HG03064 (cell line): Measurements from ENCODE around the gene TMED10.

Experiments
- ATAC-seq: cut with Tn5 transposase; IDR thresholded peaks from one replicate; pipeline ENCODE4 v1.9.1; 2021; ENCODE audit warnings: low read depth; ENCODE audit not compliant: unreplicated experiment

TMED10 gene

DNA sequence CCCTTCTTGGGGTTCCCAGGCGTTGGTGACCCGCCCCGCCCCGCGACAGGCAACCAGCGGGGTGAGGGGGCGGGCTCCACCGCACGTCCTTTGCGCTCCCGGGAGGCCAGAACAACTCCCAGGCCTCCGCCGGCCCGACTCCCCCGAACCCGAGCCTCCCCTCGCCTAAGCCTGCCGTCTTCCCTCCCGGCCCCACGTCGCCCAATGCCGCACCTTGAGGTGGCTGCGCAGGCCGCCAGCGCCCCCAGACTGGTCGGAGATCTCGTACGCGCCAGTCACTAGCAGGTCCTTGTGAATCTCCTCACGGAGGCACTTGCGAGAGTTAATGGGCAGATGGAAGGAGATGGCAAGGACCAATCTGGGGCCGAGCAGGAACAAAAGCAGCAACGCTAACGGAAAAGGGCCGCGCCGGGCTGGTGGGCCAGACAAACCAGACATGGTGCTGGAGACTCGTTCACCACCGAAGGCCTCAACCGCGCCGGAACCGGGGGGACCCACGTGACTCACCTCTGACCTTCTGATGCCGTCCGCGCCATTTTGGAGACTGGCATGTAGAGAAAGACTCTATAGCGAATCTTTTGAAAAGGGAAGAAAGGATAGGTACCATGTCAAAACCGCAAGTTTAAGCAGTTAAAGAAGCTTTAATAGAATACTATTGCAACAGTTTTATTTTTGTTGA is at the start of gene TMED10:
Gene TMED10 (minus strand): TSS at position 471 of the 679 bp plus-strand sequence. CDS start 33 bp downstream, at position 438.
- peak; percentile 63 for ATAC-seq

DNA sequence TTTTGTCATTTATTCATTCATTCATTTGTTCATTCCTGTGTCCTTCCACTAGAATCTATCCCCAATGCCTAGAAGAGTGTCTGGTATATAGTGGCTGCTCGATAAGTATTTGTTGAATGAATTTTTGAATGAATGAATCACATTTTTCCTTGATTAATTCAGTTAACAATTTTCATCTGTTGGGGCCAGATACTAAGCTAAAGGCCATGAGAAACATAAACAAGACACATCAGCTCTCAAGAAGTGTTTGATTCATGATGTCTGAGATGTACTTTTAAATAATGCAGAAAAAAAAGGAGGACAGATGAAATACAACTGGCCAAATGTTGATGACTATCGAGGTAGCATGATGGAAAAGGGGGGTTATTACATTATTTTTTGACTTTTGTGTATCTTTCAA is 48.1 kb upstream of the TMED10 start:
- no peak for ATAC-seq

DNA sequence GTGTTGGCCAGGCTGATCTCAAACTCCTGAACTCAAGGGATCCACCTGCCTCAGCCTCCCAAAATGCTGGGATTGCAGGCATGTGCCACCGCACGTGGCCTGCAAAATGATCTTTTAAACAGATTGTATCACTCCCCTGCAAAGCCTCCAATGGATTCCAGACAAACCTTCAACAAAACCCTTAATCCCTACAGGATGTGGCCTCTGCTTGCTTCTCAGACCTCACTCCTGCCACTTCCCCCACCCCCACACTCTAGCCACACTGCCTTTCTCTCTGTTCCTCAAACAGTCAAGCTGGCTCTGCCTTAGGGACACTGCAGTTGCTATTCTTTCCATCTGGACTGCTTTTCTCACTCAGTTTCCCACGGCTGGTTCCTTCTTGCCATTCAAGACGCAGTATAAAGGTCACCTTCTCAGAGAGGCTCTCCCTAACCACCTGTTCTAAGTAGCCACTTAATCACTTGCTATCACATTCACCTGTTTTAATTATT is 47.3 kb upstream of the TMED10 start:
- ATAC-seq: no peak

DNA sequence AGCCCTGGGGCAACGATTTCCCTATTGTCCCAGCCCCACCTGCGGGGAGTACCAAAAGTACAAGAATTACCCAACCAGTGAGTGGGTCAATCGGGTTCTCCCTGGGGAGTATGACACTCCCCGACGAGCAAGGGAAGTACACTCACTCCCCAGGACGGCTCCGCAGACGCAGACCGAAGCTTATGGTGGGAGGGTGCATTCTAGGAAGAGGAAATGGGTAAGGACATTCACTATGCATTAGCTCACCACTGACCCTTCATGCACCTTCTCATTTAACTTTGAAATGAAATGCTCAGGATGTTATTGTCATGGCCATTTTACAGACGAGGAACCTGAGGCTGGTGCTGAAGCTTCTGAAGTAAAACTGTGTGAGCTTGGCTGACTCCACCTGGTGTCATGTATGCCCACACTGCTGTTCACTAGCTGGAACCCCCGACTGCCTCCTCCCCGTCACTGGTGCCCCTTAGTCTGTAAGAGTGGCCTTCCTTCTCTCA is 45.8 kb upstream of the TMED10 start:
- no peak for ATAC-seq

DNA sequence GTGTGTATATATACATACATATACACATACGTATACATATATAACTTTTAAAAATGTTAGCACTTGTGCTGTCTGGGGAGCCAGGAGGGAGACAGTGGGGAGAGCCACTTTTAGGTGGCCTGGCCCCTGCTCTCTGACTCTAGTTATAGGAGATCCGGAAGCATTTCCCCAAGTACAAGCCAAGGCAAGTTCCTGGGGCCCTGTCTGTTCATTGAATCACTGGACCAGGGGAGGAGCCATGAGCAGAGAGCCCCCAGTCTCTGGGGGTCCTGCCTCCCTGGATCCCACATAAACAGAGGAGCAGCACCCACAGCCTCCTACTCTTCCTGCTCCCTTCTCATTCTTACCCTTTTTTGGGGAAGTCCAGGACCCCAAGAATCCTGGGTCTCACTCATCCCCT is 45.4 kb upstream of the TMED10 start:
- no peak for ATAC-seq

DNA sequence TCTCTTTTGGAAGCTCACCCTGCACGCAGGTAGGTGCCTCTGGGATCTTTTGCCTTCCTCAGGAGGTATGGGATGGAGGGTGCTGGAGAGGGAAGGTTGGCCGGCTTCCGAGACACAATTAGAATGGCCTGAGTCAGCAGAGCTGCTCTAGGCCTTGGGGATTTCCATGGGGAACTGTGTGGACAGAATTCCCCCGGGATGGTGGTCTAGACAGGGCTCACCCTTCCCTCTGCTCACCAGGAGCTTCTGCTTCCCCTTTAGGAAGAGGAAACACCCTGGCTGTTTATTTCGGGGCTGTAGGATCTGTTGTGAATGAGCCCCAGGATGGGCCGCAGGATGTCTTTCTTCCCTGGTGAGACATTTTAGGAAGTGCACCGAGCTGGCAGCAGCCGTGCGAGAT is 43.7 kb upstream of the TMED10 start:
- ATAC-seq: no peak

DNA sequence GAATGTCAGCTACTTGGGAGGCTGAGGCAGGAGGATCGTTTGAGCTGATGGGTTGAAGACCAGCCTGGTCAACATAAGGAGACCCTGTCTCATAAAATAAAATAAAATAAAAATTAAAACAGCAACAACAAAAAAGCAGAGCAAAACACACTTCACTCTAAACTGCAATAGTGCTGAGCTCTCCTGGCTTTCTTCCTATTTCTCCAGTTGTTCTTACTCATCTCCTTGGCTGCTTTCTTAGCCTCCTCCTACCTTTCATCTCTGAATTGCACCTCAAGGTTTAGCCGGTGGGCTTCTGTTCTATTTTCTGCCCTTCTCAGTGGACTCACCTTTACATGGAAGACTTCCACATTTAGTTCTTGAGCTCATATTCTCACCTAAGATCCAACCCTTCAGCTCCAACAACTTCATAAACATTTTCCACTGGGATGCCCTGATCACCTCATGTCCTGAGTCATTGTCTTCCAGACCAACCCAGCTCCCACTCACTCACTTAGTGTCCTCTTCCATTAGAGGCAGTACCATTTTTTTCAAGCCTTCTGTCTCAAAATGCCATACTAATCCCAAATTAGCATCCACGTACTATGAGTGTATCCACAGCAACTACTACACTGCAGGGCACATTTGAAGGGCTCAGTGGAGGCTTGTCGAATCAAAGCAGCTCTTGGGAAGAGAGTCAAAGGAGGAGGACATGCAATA is 41.2 kb upstream of the TMED10 start:
- no peak for ATAC-seq

DNA sequence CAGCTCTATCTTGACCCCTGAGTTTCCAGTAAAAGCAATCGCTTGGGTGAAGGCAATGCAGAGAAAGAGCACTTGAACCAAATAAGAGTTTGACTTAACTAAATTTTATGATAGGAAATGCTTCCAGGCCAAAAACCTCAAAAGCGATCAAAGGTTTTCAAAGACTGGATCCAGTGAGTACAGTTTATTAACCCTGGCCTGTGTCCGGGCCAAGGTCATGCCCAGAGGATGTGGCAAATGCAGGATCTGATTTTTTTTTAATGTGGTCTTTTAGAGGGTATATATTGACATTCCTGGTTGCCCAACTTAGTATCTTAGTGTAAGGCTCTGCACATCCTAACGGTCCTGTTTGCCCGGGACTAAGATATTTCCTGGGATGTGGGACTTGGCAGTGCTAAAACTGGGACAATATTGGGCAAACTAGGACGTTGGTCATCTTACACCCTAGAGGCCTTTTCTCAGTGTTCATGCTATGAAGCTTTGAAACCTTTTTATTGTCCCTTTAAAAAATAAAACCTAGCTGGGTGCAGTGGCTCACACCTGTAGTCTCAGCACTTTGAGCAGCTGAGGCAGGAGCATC is 40.1 kb upstream of the TMED10 start:
- no peak for ATAC-seq

DNA sequence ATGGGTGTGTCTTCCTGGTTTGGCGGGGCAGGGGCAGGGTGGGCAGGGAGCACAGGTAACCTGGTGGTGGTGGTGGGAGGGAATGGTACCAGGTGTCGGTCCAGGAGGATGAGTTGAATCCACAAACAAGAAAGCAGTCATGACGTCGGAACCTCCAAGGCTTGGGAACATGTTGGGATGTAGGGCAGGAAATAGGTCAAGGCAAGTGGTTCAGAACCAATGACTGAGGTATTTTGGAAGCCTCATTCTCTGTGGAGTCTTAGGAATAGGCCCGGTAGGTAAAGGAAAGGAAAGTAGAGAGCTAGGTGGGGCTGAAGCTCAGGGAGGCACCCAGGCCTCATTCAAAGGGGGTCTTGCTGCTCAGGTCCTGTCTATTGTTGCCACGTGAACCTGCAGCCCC is 39.1 kb upstream of the TMED10 start:
- no peak for ATAC-seq

DNA sequence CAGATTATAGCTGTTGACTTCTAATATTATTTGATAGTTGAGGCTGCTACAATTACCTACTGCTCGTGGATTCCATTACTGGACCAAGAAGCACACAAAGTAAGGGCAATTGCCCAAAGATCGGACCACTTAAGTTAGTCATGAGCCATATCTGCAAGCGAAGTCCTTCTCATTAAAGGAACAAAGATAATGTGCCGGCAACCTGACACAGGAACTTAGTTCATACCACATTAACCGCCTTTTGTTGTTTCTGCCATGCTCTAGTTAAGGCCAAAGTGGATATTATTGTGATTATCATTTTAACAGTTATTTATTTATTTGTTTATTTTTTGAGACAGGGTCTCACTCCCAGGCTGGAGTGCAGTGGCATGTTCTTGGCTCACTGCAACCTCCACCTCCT is 38.1 kb upstream of the TMED10 start:
- no peak for ATAC-seq

DNA sequence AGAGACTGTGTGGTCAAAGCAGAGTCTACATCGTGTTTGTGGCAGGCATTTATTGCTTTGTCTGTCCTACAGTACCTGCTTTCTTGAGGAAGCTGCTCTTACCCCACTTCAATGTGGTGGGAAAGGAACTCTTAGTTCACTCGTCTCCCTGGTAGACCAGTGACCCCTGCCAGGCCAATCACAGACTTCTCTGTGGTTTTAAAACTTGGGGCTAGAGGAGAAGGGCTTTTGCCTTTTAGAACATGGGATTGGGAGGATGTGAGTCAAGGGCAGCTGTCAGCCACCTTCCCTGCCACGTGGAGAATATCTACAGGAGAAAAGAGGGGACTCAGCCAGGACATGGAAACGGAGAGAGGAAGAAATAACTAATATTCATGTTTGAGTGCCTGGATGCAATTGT is 36.8 kb upstream of the TMED10 start:
- ATAC-seq: no peak

DNA sequence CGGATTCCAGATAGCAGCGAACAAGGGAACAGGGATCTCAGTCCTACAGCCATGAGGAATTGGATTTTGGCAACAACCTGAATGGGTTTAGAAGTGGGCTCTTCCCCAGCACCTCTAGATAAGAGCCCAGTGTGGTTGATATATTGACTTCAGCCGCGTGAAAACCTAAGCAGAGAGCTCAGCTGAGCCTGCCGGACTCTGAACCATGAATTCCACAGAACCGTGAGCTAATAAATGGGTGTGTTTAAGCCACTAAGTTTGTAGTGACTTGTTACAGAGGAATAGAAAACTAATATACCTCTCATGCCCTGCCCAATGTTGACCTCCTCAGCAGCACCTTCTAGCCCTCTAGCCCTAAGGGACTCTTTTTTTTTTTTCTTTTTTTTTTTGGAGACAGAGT is 32.4 kb upstream of the TMED10 start:
- ATAC-seq: no peak

DNA sequence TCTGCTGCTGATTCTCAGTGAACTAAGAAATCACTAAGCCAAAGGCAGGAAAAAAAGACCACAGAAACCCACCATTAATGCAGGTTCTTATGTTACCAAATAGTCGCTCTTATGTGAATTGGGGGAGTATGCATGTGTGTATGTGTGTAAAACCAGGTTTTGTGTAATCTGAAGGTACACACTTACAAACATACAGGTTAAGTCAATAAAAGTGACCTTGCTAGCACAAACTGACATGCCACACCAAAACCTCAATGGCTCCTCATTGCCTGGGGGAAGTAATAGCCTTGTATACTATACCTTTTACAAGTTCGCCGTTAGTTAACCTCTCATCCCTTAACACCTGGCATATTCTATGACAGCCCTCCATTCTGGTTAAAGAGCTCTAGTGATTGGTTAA is 29.8 kb upstream of the TMED10 start:
- ATAC-seq: no peak

DNA sequence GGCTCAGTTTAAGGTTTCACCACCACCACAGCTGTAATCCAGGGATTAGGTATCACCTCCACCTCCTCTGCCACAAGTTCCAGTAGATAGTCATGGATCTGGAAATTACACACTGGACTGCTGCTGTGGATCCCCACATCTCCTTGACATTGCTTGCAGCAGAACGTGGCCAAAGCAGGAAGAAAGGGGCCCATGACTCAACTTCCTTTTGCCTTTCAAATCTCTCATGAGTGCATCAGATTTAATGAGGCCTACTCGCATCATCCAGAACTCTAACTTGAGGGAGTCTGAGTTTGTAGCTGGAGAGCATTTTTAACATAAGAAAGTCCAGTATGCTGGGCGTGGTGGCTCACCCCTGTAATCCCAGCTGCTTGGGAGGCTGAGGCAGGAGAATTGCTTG is 29.2 kb upstream of the TMED10 start:
- no peak for ATAC-seq

DNA sequence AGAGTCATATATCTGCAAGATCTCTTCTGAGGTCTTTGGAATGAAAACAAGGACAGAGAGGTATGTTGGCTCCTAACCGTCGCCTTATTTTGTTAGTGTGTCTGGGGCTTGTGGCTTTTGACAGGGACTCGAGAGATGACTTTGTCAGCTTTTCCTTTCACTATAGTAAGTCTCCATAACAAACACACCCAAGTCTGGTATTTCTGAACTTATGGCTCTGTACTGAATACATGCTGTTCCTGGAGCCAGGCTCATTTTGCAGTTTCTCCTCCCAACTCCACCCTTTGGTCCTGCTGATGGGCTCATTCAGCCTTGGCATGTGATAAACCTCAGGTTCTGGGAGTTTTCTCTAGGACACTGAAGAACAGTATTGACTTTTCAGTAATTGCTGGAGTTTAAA is 27.7 kb upstream of the TMED10 start:
- no peak for ATAC-seq

DNA sequence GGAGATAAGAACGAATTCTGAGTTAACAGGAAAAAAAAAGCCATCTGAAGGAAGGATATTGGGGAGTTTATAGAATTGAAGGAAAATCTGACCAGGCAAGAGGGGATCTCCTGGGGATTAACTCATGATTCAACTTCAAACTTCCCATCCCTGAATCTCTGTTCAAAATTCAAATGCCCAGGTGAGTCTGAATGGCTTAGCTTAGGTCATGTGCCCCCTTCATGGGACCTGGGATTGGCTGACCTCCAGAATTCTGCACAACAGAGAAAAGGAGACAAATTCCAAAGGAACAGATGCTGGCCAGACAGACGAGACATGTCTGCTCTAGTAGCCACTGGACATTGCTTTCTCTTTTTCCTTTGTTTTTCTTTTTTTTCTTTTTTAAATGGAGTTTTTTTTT is 26.2 kb upstream of the TMED10 start:
- ATAC-seq: no peak

DNA sequence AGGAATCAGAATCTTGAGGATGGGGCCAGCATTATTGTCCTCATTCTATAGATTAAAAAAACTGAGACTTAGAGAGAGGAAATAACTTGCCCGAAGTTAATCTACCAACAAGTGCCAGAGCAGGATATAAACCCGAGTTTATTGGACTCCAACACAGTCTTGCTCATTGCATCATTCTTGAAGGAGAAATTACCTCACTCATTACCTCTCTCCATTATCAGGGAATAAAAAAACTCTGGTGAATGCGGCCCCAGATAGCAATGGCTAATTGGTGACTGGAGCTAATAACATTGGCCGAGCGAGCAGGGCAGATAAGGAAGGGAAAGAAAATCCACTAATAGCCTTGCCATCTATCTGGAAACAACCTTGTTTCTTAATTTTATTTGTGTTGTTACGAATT is 24.7 kb upstream of the TMED10 start:
- no peak for ATAC-seq

DNA sequence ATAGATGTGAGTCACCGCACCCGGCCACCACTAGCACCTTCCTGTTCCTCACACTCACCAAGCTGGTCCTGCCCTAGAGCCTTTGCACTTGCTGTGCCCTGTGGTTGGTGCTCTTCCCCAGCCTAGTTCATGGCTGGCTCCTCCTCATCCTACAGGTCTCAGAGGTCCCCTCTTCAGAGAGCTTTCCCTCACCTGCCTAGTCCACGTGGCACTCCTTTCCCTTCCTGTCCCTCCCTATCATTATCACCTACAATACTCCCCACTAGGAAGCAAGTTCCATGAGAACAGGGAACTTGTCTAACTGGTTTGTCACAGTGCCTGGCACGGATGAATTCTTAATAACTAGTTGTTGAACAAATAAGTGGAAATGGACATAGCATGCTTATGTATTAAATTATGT is 24.0 kb upstream of the TMED10 start:
- ATAC-seq: no peak

DNA sequence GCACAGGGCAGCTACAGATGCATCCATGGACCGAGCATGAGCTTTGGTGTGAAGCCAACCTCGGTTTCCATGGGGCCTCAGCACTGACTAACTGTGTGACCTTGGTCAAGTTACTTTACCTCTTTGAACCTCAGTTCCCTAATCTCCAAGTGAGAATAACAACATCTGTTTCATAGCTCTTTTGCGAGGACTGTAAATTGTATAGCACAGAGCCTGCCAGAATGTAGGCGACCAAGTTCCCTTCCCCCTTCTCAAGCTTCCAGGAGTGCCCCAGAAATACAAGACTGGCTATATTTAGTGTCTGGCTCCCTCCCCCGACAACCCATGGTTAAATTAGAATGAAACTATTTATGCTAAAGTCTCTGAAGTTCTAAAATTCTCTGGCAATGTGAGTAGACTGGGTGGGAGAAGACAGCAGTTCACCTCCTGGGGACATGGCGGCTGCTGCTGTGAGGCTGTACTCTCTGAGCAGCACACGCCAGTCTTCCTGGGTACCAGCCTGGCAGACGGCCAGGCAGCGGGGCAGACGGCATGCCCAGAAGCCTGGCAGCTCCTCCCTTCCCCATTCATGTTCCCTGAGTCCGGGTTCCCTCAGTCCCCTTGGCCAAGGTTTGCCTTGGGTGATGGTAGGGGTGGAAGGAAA is 22.0 kb upstream of the TMED10 start:
- ATAC-seq: no peak

DNA sequence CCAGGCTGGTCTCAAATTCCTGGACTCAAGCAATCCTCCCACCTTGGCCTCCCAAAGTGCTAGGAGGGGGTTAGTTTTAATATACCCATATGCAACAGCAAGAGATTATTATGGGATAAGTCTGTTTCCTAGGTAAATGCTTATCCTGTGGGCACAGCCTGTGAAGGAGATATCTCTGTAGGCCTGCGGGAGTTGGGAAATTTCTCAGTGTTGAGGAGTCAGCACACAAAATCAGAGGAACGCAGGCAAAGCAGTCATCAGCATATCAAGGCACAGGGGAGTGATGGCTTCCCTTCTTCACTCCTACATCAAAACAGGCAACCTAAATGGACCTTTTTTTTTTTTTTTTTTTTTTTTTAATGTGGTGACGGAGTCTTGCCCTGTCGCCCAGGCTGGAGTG is 20.9 kb upstream of the TMED10 start:
- no peak for ATAC-seq

DNA sequence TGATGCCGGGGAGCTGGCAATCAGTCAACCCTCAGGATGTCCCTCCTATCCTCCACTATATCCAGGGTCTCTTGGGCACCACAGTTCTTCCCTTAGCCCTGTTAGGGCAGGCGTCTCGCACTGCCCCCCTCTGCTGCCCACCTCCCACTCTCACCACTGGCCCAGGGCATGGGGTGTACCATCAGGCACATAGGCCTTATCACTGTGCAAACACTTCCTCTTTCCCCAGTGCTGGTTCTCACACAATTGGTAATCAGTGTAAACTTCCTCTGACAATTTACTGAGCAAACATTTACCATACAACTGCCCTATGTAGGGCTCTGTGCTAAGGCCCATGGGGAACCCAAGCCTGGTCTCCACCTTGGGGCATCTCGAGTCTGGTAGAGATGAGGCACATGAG is 20.1 kb upstream of the TMED10 start:
- ATAC-seq: no peak
